HEK293 (cell line): Measurements from ENCODE around the gene CLEC16A.

Source experiments
- CTCF ChIA-PET: fragments of 350-600 bp; formaldehyde crosslinking; extraction: SDS; loops from one replicate; lab custom pipeline; 2021; ENCODE audit warnings: antibody characterized with exemption; lab: Yijun Ruan, JAX
- POLR2A ChIA-PET: fragments of 300-600 bp; formaldehyde crosslinking; extraction: SDS; loops from one replicate; lab custom pipeline; 2020; ENCODE audit warnings: antibody characterized with exemption, inconsistent platforms; lab: Yijun Ruan, JAX
- H3K27ac ChIP-seq: fragments of 200-500 bp; sonication (Bioruptor generic); 2 replicates; pipeline ENCODE4 v1.5.1; 2014; ENCODE audit warnings: low read depth, low read length, control low read depth, inconsistent platforms; ENCODE audit errors: extremely low read depth
- H3K36me3 ChIP-seq, 2 experiments: fragments of 200-500 bp in 1 of 2; sonication (Bioruptor generic) in 1 of 2; 1 replicate in 1 of 2; 2 replicates in 1 of 2; pipeline ENCODE4 v1.5.1; 2014 to 2017; ENCODE audit warnings: inconsistent platforms in 2 of 2, low read length in 2 of 2; ENCODE audit not compliant: control insufficient read depth in 2 of 2, insufficient read depth in 1 of 2
- H3K4me1 ChIP-seq: fragments of 200-500 bp; sonication (Bioruptor generic); 2 replicates; pipeline ENCODE4 v1.5.1; 2014; ENCODE audit warnings: mild to moderate bottlenecking, low read length, inconsistent platforms; ENCODE audit not compliant: control insufficient read depth, insufficient read depth
- H3K4me3 ChIP-seq: 2 replicates; pipeline ENCODE4 v1.5.1; 2011; ENCODE audit warnings: low read depth, mild to moderate bottlenecking, control low read depth, low read length, moderate library complexity
- H3K9me3 ChIP-seq: fragments of 200-500 bp; sonication (Bioruptor generic); 2 replicates; pipeline ENCODE4 v1.5.1; 2014; ENCODE audit warnings: low read depth, low read length, inconsistent platforms; ENCODE audit not compliant: control insufficient read depth, insufficient read depth
- GLI2 ChIP-seq: fragments of 450-650 bp; formaldehyde crosslinking; IDR thresholded peaks from 2 replicates; pipeline ENCODE4; 2017; ENCODE audit warnings: missing biosample characterization, missing genetic modification characterization, low read depth, borderline replicate concordance
- KLF7 ChIP-seq: fragments of 450-650 bp; formaldehyde crosslinking; IDR thresholded peaks from 2 replicates; pipeline ENCODE4 v1.5.1; 2016; ENCODE audit warnings: missing biosample characterization, missing genetic modification characterization, borderline replicate concordance
- OSR2 ChIP-seq: fragments of 450-650 bp; formaldehyde crosslinking; IDR thresholded peaks from 2 replicates; pipeline ENCODE4 v1.5.1; 2016; ENCODE audit warnings: missing biosample characterization, missing genetic modification characterization
- SCRT2 ChIP-seq: fragments of 450-650 bp; formaldehyde crosslinking; IDR thresholded peaks from 2 replicates; pipeline ENCODE4 v1.5.1; 2016; ENCODE audit warnings: missing biosample characterization, missing genetic modification characterization
- SP3 ChIP-seq: fragments of 450-650 bp; formaldehyde crosslinking; IDR thresholded peaks from 2 replicates; pipeline ENCODE4 v1.5.1; 2016; ENCODE audit warnings: missing biosample characterization, missing genetic modification characterization
- ZNF175 ChIP-seq: fragments of 450-650 bp; formaldehyde crosslinking; IDR thresholded peaks from 2 replicates; pipeline ENCODE4 v1.5.1; 2016; ENCODE audit warnings: missing biosample characterization, missing genetic modification characterization
- ZNF514 ChIP-seq: fragments of 450-650 bp; formaldehyde crosslinking; IDR thresholded peaks from 2 replicates; pipeline ENCODE4 v1.5.1; 2016; ENCODE audit warnings: missing biosample characterization, missing genetic modification characterization
- ZNF521 ChIP-seq: fragments of 450-650 bp; formaldehyde crosslinking; IDR thresholded peaks from 2 replicates; pipeline ENCODE4 v1.5.1; 2017; ENCODE audit warnings: missing biosample characterization, mild to moderate bottlenecking, missing genetic modification characterization
- ZNF544 ChIP-seq: fragments of 450-650 bp; formaldehyde crosslinking; IDR thresholded peaks from 2 replicates; pipeline ENCODE4 v1.5.0; 2017; ENCODE audit warnings: missing biosample characterization, missing genetic modification characterization
- ZNF596 ChIP-seq: fragments of 450-650 bp; IDR thresholded peaks from 2 replicates; pipeline ENCODE4 v1.5.0; 2018; ENCODE audit warnings: missing biosample characterization, mild to moderate bottlenecking, missing genetic modification characterization, moderate library complexity
- ZNF610 ChIP-seq: fragments of 450-650 bp; formaldehyde crosslinking; IDR thresholded peaks from 2 replicates; pipeline ENCODE4 v1.5.1; 2016; ENCODE audit warnings: missing biosample characterization, missing genetic modification characterization, borderline replicate concordance
- ZNF624 ChIP-seq: fragments of 450-650 bp; formaldehyde crosslinking; IDR thresholded peaks from 2 replicates; pipeline ENCODE4 v1.5.1; 2017; ENCODE audit warnings: missing biosample characterization, missing genetic modification characterization
- ZNF626 ChIP-seq: fragments of 450-650 bp; sonication (Bioruptor Pico); formaldehyde crosslinking; IDR thresholded peaks from 2 replicates; pipeline ENCODE4 v1.5.1; 2018; ENCODE audit warnings: missing biosample characterization, missing genetic modification characterization, inconsistent platforms
- ZNF629 ChIP-seq: fragments of 450-650 bp; formaldehyde crosslinking; IDR thresholded peaks from 2 replicates; pipeline ENCODE4 v1.5.1; 2017; ENCODE audit warnings: missing biosample characterization, missing genetic modification characterization
- ZNF670 ChIP-seq: fragments of 450-650 bp; formaldehyde crosslinking; IDR thresholded peaks from 2 replicates; pipeline ENCODE4 v1.5.1; 2016; ENCODE audit warnings: missing biosample characterization, missing genetic modification characterization, low read depth
- TF ChIP-seq, protein P1 (sequence below): sonication (generic); formaldehyde crosslinking; IDR thresholded peaks from 2 replicates; pipeline ENCODE4 v1.8.1; 2022; ENCODE audit warnings: mild to moderate bottlenecking, moderate library complexity, missing genetic modification reagents
- TF ChIP-seq, protein P2 (sequence below): fragments of 450-650 bp; formaldehyde crosslinking; IDR thresholded peaks from 2 replicates; pipeline ENCODE4 v1.5.1; 2016; ENCODE audit warnings: missing biosample characterization, missing genetic modification characterization
- TF ChIP-seq, protein P3 (sequence below): fragments of 450-650 bp; formaldehyde crosslinking; IDR thresholded peaks from 2 replicates; pipeline ENCODE4 v1.5.1; 2016; ENCODE audit warnings: missing biosample characterization, missing genetic modification characterization

The CLEC16A gene

DNA sequence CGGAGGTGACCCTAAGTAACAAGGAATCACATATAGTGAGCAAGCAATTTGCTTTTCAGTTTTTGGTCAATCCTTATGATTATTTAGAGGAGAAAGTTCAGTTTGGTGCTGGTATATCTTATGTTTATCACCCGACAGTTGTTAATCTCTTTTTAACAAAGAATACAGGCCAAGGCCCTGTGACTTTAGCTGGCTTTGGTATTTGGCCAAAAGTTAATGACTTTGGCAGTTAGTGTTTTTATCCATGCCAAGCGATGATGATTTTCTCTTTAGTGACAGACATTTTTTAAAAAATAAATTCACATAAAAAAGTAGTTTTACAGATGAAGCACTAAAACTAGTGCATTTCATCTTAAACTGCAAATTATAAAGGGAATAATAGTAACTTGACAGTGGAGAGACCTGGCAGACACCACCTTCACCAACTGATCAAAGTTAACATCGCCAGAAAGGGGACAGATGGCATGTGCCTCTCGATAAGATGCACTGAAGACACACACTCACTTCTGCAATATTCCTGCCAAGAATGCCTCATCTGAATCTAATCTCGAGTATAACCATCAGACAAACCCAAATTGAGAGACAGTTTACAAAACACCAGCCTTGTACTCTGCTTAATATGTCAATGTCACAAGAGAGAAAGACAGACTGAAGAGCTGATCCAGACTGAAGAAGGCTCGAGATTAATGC is 9.0 kb upstream of the CLEC16A start:
- no peak overlapping the region for H3K27ac ChIP-seq
- 0 out of 2 replicates have a peak, but pooled peaks cover under 1% of the 10 kb centered on the region for H3K4me1 ChIP-seq
- POLR2A ChIA-PET: no interaction called here
- H3K4me3 ChIP-seq: no peak overlapping the region
- H3K9me3 ChIP-seq: no peaks in the 10 kb centered on the region
- H3K36me3 ChIP-seq: peaks cover 0 to 64% of the 10 kb centered on the region in 2 experiments; a peak in 2 of 3 replicates
- TF ChIP-seq ZNF629 (tag by site-specific recombination) (no peak), SCRT2 (no peak), ZNF670 (no peak)
- CTCF ChIA-PET: no interaction called here

DNA sequence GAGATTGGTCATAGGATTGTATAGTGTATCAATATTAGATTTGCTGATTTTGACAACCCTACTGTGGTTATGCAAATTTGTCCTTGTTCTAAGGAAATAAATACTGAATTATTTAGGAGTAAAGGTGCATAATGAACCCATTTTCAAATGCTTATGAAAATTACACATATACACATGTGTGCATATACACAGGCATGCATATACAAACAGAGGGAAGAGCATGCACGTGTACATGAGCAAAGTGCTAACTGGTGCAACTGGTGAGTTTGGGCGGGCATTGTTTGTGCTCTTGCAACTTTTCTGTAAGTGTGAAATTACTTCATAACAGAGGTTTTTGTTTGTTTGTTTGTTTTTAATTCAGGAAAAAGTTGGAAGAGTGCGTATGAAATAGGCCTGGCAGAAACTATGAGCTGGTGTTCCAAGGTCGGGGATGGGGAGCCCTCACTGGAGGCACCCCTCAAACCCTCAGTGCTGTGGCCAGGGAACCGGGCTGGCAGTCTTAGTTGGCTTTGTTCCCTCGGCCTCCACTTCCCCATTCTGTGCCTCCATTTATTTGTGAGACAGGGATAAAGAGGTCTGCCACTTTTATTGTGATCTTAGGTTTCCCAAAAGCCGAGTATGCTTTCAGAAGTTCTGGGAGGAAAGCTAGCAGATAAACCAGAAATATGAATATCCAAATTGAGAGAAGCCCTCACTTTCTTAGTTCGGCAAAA is 7.9 kb upstream of the CLEC16A start:
- no peaks in the 10 kb centered on the region for H3K9me3 ChIP-seq
- H3K4me1 ChIP-seq: peaks cover 7% of the 10 kb centered on the region
- H3K36me3 ChIP-seq: peaks cover 0 to 64% of the 10 kb centered on the region in 2 experiments; a peak in 2 of 3 replicates
- H3K27ac ChIP-seq: no peak overlapping the region
- H3K4me3 ChIP-seq: no peak overlapping the region
- ChIA-PET CTCF (no interaction called here), POLR2A (interaction anchor here (0.6 to 1.2 kb wide), 2 partner anchors 319 to 544 kb away, joined by 4 read pairs; partner anchors contain the start of gene SOCS1)
- TF ChIP-seq, protein P1, sequence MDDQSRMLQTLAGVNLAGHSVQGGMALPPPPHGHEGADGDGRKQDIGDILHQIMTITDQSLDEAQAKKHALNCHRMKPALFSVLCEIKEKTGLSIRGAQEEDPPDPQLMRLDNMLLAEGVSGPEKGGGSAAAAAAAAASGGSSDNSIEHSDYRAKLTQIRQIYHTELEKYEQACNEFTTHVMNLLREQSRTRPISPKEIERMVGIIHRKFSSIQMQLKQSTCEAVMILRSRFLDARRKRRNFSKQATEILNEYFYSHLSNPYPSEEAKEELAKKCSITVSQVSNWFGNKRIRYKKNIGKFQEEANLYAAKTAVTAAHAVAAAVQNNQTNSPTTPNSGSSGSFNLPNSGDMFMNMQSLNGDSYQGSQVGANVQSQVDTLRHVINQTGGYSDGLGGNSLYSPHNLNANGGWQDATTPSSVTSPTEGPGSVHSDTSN (CRISPR knock-in tag): no peak
- no peak for TF ChIP-seq ZNF610 (tag by site-specific recombination)
- TF ChIP-seq, protein P2, sequence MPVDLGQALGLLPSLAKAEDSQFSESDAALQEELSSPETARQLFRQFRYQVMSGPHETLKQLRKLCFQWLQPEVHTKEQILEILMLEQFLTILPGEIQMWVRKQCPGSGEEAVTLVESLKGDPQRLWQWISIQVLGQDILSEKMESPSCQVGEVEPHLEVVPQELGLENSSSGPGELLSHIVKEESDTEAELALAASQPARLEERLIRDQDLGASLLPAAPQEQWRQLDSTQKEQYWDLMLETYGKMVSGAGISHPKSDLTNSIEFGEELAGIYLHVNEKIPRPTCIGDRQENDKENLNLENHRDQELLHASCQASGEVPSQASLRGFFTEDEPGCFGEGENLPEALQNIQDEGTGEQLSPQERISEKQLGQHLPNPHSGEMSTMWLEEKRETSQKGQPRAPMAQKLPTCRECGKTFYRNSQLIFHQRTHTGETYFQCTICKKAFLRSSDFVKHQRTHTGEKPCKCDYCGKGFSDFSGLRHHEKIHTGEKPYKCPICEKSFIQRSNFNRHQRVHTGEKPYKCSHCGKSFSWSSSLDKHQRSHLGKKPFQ: no peak
- no peak for TF ChIP-seq ZNF175 (tag by site-specific recombination)
- no peak for TF ChIP-seq OSR2
- TF ChIP-seq, protein P3, sequence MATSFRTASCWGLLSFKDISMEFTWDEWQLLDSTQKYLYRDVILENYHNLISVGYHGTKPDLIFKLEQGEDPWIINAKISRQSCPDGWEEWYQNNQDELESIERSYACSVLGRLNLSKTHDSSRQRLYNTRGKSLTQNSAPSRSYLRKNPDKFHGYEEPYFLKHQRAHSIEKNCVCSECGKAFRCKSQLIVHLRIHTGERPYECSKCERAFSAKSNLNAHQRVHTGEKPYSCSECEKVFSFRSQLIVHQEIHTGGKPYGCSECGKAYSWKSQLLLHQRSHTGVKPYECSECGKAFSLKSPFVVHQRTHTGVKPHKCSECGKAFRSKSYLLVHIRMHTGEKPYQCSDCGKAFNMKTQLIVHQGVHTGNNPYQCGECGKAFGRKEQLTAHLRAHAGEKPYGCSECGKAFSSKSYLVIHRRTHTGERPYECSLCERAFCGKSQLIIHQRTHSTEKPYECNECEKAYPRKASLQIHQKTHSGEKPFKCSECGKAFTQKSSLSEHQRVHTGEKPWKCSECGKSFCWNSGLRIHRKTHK: no peak
- TF ChIP-seq ZNF626 (tag by site-specific recombination): no peak
- no peak for TF ChIP-seq KLF7 (tag by site-specific recombination)
- TF ChIP-seq GLI2 (tag by site-specific recombination): no peak
- TF ChIP-seq ZNF544 (tag by site-specific recombination): no peak
- no peak for TF ChIP-seq ZNF596 (tag by site-specific recombination)
- no peak for TF ChIP-seq ZNF521 (tag by site-specific recombination)
- no peak for TF ChIP-seq SP3 (tag by site-specific recombination)
- no peak for TF ChIP-seq ZNF624 (tag by site-specific recombination)
- no peak for TF ChIP-seq ZNF514 (tag by site-specific recombination)
